Hepatic stellate cell (primary cell): ENCODE results near the gene CAPN7.

Experiments
- DNase-seq: peaks from one replicate; pipeline ENCODE4 v3.0.0; 2011; ENCODE audit warnings: low spot score

CAPN7 gene

GRCh38 chr3:15298504-15298903 lies 92.5 kb downstream of the CAPN7 start:
- no peak for DNase-seq

- DNase-seq = no peak
Observed at GRCh38 chr3:15299036-15299435, 93.0 kb downstream of the CAPN7 start.

GRCh38 chr3:15300323-15301078 lies 94.5 kb downstream of the CAPN7 start:
- no peak for DNase-seq

GRCh38 chr3:15301761-15302160 lies 95.7 kb downstream of the CAPN7 start:
- DNase-seq = no peak
